Bone marrow (tissue), 2 donors: ENCODE data around the gene LRRN4CL.
"Not testable (repeated sequence)": the region's sequence is repeated elsewhere in the genome, so short reads cannot be mapped to it uniquely, and the experiment has no call there.

Experiments used
- DNase-seq, 2 donors: peaks; one replicate each; lab custom pipeline; 2025; lab: John Stamatoyannopoulos, UW

Gene LRRN4CL

DNA sequence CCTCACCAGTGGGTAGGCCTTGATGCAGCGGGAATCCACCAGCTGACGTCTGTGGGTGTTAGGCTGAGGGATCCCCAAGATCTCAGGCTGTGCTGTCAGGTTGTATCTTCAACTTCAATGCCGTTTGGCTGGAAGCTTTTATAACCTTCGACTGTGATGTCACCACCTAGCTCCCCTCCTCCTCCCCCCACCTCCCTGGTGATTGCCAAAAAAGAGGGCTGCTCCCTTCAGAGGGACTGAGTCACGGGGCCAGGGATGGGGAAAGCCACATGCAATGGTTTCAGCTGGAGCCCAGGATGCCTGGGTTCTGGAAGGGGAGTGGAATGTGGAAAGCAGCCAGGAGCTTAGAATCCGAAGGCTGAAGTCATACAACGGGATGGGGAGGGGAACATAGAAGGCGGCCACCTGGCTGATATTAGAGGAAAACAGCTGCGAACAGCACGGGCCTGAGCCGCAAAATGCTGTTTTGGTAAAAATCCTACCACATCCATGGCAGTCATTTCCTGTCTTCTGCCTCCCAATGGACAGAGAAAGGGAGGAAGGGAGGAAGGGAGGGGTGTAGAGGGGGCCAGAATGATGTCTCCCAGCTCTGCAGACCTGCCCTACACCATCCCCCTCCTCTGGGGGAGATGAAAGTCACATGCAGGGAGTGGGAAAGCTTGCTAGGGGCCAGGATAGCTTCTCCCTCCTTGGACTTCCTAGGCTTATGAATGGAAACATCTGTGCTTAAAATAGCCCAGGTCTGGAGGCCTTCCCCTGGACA lies at the start of gene LRRN4CL:
Gene LRRN4CL (minus strand): TSS at position 110 of the 763 bp plus-strand sequence. CDS start 1,022 bp downstream, outside the sequence.
- no peak for DNase-seq

DNA sequence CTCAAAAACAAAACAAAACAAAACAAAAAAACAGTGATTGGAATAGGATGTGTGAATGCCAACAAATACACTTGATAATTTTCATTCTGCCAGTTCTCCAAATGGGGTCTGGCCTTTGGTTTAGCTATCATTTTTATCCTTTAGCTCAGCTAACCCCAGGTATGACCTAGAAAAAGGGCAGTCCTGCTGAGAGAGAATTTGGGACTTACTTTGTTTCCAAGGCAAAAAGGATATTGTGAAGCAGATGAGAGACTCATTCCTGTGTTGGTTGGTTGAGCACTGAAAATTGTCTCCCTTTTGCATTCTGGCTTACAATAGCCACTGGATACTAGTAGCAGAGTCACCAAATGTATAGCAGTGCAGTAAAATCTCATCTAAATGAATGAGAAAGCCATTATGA lies 47.9 kb upstream of the LRRN4CL start:
- no peak for DNase-seq

DNA sequence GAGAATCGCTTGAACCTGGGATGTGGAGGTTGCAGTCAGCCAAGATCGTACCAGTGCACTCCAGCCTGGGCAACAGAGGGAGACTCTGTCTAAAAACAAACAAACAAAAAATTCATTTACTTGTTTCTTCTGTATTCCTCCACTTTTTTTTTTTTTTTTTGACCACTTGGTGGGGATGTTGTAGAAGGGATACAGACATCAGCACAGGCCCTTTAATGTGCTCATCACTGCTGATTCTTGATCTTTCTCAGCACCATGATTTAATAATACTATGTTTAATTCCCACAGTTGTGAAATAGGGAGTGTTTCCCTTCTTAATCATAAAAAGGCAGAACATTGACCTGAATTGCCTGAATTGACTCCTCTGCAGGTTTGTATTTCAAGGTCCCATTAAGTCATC lies 43.5 kb upstream of the LRRN4CL start:
- DNase-seq = no peak

DNA sequence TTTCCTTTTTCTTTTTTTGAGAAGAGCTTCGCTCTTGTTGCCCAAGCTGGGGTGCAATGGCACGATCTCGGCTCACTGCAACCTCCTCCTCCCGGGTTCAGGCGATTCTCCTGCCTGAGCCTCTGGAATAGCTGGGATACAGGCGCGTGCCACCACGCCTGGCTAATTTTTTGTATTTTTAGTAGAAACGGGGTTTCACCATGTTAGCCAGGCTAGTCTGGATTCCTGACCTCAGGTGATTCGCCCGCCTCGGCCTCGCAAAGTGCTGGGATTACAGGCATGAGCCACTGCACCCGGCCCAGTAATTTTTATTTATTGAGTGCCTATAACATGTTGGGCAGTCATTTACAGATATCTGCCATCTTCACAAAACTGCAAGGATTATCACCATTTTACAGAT lies 40.7 kb upstream of the LRRN4CL start:
- not testable (repeated sequence) for DNase-seq

DNA sequence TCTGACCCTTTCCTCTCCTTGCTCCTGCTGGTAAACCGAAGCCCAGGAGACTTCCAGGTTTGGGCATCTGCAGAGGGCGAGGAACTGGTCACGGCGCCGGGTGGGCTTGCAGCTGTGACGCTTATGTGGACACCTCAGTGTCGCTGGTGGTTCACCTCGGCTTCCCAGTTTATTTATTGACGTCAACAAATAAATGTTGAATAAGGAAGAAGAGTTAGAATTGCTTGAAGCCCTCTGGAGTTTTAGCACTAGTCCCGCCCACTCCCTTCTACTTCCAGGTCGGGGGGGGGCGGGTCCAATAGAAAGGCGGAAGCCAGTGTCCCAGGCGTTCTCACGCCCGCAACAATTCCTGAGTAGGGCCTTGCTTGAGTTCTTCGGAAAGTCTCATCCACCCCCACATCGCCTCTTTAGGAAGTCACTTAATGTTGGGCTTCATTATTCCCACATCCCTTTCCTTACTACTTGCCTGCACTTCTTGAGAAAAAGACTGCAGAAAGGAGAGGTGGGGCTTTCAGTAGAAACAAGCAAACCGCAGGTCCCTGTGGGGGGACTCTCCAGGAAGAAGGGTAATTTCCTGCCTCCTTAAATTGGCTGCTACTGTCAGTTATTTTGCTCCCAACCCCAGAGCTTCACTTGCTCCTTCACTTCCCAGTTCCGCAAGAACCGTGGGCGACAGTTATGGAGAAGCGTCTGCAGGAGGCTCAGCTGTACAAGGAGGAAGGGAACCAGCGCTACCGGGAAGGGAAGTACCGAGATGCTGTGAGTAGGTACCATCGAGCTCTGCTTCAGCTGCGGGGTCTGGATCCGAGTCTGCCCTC lies 39.0 kb upstream of the LRRN4CL start, which contains the start of gene TTC9C:
Gene TTC9C (plus strand): TSS at position 316 of the 818 bp plus-strand sequence. CDS start 363 bp downstream, at position 679.
- DNase-seq = peak; percentile 79 to 89

DNA sequence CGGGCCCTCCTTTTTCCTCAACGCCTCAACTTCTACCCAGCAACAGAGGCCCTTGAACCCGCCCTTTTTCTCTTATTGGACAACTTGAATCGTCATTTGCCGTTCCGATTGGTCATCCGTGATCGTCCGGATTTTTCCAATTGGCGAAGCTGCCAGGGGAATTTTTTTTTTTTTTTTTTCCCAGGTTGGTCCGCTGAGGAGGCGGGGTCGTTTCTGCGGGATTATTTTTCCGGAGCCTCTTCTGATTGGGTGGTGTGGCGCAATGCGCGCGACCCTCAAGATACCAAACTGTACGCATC lies 38.5 kb upstream of the LRRN4CL start:
- DNase-seq = peak in 1 of 2 donors; percentile 97

DNA sequence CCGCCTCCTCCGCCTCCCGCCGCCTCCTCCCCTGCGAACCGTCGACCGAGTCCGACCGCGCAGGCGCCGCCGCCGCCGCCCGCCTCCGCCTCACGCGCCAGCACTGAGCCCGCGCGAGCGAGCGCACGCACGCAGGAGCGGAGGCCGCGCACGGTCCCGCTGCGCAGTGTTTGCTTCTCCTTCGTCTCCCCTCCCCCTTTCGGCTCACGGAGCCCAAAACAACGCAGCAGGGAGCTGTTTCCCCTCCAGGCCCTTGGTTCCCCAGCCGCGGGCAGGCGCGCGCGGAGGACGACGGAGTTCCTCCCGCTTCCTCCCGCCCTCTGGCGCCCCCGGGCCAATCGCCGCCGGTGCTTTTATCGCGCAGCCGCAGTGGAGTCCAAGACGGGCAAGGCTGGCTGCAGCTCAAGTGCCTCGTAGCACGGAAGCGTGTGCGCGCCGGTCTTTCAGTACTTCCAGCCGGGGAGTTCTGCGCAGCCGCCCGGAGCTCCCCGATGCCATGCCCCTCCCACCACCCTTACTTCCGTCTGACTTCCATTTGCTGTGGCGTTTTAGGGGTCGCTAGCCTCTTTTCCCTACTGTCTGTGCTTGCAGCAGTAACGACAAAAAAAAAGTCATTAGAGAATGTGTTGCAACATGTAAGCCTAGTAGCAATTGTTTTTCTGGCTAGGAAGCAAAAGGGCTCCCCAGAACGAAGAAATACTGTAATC lies 38.0 kb upstream of the LRRN4CL start, which contains the start of gene HNRNPUL2:
Gene HNRNPUL2 (minus strand): TSS at position 293 of the 707 bp plus-strand sequence. CDS start 301 bp downstream, outside the sequence.
- DNase-seq = peak; percentile 98 to 99

DNA sequence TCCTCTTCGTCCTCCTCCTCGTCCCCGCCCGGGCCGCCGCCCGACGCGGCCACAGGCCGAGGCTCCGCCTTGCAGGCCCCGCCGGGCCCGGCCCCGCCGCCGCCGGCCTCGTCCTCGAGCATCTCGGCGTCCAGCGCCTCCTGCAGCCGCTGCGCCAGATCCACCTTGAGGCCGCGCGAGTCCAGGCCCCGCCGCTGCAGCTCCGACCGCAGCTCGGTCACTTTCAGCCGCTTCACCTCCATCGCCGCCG lies 37.5 kb upstream of the LRRN4CL start:
- DNase-seq = no peak

DNA sequence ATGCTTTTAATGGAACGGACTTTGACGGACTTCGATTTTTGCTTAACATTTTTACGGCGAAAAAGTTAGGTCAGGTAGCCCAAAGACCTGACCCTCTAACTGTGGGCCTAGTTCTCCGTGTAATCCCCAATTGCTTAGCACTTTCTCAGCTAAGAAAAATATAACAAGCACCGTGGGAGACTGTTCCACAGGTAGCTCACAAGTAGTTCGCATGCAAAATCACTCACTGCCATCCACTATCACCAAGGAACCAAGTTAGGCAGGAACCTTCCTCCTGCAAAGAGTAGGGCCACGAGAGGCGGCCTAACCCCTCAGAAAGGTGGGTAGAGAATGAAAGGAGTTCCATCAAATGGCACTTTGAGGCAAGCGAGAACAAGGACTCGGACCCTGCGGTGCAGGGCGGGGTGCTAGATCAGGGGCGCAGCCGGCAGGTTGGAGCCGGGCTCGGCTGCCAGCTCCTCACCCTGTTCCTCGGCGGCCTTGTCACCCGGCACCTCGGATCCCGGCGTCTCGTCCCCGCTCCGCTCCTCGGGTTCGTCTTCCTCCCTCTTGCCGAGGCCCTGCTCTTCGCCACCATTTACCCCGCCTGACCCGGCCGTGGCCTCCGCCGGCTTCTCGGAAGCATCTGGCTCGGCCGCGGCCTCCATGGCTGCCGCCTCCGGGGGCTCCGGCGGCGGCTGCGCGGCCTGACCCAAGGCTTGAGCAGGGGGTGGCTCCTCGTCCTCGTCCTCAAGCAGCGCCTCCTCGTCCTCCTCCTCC lies 37.0 kb upstream of the LRRN4CL start:
- DNase-seq = no peak

DNA sequence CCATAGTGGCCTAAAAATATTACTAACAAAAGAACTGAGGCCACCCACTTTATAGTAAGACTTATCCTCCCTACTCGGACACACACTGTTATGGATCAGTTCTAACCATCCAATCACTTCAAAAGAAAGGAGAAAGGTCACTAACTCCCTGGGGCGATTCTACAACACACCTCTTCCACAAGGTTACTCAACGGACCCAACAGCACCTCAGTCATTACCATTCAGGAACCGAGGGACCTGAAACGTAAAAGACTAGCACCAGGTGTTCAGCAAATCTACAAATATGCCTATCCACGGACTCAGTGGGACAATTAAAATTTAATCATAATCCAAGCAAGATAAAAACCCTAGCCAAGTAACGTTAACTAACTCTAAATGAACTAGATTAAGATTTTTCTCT lies 36.3 kb upstream of the LRRN4CL start:
- no peak for DNase-seq

DNA sequence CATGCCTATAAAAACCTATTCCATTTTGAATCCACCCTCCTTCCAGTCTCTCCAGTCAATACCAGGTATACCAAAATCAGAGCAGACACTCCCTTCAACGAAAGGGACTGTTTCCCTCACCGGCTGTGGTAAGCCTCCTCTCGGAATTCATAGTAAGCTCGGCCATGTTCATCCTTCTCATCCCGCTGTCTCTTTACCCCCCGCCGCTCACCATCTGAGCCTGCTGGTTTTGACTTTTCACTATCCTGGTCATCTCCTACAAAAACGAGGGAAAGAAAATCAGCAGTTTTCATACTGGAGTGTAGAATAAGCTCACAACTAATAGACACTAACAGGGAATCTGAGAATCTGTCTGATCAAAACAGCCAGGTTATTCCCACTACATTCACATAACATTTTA lies 34.8 kb upstream of the LRRN4CL start:
- no peak for DNase-seq

DNA sequence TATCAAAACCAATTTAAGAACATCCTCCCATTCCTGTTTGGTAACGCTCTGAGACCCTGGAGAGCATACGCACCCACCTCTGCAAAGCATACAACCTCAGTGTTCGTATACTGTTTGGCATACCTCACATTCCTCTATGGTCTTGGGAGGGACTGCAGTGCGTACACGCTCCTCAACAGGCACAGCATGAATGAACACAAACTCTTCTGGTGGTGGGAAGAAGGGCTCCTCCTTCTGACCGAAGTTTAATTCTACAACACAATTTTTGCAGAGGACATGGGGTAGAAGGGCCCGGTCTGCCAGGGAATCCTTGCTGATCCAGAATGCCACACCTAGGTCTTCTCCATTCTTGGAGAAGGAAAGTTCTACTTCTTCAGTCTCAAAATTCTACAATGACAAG lies 32.7 kb upstream of the LRRN4CL start:
- no peak for DNase-seq

DNA sequence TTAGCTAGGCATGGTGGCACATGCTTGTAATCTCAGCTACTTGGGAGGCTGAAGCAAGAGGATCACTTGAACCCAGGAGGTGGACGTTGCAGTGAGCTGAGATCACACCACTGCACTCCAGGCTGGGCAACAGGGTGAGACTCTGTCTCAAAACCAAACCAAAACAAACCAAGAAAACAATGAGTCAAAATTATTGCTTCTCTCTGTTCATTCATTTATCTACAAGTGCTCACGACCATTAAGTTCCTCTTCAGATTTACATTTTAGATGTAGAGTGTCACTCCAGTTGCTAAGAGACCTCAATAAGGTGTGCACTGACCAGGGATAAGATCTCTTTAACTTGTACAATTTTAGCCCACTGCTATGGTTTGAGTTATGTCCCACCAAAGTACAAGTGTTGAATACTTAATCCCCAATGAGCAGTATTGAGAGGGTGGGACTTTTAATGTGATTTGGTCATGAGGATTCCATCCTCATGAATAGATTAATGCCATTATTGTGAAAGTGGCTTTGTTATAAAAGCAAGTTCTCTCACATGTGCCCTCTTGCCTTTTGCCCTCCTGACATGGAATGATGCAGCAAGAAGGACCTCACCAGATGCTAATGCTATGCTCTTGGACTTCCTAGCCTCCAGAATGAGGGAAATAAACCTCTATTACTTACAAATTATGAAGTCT lies 30.1 kb upstream of the LRRN4CL start:
- no peak for DNase-seq

DNA sequence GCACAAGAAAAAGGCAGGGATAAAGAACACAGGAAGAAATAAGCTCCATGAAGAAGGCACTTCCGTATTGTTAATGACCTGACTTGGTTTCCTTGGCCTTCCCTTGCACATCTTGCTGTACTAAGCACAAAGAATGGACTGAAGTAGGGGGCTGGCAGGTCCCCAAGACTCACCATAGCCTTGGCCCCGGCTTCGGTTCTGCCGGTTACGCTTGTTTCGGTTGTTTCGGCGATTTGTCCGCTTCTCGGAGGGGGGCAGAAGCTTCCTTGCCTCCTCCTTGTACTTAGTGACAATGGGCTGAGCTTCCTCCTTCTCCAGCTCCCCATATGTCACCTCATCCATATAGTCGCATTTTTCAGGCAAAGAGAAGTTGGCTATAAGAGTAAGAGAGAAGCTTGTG lies 27.5 kb upstream of the LRRN4CL start:
- no peak for DNase-seq

DNA sequence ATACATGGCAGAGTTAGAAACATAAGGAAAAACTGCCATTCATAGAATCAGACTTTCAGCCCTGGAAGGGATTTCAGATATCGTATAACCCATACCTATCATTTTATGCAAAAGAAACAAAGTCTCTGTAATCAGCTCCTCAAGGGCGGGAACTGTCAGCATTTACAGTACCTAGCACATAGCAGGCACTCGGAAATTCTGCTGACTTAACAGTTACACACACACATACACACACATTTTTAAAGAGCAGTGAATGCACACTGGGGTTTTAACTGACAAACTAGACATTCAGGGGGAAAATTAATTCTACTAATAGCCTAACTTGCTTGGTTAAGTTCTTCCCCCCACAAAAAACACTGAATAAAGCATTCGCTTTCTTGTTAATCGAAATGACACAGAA lies 26.9 kb upstream of the LRRN4CL start:
- DNase-seq = no peak

DNA sequence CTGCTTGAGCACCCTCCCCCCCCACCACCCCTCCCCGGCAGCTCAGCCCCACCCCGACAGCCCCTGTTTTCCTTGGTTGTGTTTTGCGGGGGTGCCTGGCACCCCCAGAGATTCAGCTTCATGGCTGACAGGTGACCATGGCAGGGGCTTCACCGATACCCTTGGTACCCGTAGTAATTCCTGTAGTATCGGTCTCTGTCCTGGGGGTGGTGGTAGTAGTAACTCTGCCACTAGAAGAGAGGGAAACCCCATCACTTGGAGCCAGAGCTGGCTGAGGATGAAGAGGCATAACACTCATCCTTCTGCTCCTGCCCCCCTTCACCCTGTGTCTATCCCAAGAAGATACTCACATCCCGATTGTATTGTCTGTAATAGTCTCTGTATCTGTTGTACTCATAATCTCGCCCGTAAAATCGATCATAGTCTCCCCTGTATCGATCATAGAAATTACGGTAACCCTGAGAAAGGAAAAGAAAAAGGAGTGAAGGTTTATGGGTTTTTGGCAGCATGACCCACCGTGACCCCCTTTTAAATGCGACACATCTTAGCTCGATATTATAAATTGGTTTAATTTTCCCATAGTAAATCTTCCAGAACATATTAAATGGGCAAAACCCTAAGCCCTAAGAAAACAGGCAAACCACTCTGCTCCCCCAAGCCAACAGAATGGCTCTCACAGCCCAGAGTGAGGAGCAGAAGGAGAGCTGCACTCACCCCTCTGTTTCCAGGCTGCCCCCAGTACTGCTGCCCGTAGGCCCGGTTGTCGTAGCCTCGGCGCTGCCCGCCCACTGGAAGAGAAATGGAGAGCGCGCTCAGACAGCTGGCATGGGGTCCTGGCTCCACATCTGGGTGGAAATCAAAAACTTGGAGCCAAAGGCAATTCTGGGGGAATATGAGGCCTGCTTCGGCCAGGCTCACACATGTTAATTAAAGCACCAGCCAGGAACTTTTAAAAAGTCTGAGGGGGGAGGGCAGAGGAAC lies 26.1 kb upstream of the LRRN4CL start:
- no peak for DNase-seq

DNA sequence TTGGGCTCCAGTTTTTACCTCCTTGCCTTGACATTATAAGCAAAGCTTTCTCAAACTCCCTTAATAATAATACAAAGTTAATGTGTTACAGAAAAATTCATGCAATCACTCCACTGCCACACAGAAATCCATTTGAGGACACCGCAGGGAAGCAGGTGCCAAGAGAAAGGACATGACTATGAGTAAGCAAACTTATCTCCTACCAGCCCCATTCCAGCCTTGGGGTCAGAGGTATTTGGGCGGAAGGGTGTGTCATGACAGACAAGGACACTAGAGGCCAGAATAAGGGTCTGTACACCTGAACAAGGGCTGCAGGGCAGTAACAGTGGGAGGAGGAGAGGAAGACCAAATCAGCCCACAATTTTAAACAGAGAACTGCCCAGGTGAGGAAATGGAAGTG lies 24.0 kb upstream of the LRRN4CL start:
- no peak for DNase-seq

DNA sequence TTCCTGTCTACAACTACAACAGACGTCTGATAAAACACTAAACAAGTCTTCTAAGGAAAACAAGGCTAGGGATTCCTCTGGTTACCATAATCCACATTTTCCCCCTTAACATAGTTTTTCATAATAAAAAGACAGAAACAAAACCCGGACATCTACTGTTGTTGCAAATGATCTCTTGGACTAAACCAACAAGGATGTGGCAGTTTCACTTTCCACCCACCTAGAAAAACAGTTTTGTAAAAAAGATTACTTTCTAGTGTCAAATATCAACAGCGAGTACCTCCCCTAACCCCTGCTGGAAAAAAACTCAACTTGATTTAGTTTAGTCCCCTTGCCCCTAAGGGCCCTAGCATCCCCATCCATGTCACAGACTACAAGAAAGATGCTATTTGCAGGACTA lies 23.5 kb upstream of the LRRN4CL start:
- no peak for DNase-seq

DNA sequence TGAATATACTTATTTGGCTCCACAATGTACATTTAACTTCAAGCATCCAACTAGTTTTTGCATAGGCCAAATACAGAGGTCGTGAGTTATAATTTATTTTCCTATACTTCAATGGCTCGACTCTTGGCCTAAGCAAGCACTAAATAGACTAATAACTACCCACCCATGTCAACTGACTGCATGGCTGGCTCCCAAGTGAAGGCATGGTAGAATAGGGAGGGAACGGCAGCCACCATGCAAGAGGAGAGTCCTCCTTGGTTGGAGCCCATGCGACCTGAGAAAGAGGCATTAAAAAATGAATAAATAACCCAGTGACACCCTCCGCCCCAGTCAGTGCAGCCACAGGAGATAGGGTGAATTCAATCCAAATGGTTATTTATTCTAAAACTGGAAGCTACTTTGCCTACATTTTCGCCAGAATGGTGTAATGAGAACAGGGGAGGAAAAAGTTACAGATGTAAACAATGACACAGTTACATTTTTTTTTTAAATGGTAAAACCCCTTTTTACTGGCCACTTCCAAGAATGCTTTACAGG lies 23.0 kb upstream of the LRRN4CL start:
- DNase-seq = no peak

DNA sequence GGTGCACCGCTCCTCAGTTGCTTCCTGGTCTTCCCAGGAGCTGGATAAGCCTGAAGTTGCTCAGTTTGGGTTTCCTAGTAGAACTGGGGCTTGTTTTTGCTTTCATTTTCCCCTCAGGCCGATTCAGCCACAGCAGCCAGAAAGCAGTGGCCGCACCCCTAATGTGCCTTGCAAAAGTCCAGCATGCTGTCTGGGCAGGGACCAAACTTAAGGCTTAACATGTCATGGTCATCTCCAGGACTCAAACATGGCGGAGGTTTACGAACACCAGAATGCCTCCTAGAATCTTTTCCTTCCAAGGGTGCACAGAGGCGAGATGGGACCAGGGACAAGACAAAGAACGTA lies 20.6 kb upstream of the LRRN4CL start:
- DNase-seq = peak in 1 of 2 donors; percentile 39
